ENCODE results near the gene HLA-B. TPM values are rescaled to one million over a fixed set of nuclear protein-coding genes. Genes with fewer than 3 reads are reported as not detected.

Gene HLA-B
- total RNA-seq, 4 donors from 2014 or later: 570 to 933 (median 787) TPM

GRCh38 chr6:31352310-31352682 lies 4.7 kb downstream of the HLA-B start:
- no peaks in the 10 kb centered on the region for H3K9me3 ChIP-seq
- no peak for TF ChIP-seq CTCF (IDR thresholded peaks at IDR 0.05)
- no peak for TF ChIP-seq EP300 (IDR thresholded peaks at IDR 0.05)
- no peak for TF ChIP-seq POLR2A (IDR thresholded peaks at IDR 0.05)
- H3K4me1 ChIP-seq: peaks cover 0 to 15% (median 0%) of the 10 kb centered on the region in 4 donors
- H3K36me3 ChIP-seq: peaks cover 0 to 18% (median 8%) of the 10 kb centered on the region in 3 donors
- no peaks in the 10 kb centered on the region for H3K27me3 ChIP-seq
- WGBS, 2 donors: 52 to 57% methylated on average over 8 of the region's 8 CpGs
- no peak overlapping the region for H3K27ac ChIP-seq
- no peak for DNase-seq (ENCODE audit: low spot score in 2 of 2)
- H3K4me3 ChIP-seq: no peak overlapping the region

- TF ChIP-seq EP300 (IDR thresholded peaks at IDR 0.05) (no peak), CTCF (IDR thresholded peaks at IDR 0.05) (no peak), POLR2A (IDR thresholded peaks at IDR 0.05) (no peak)
- Histone ChIP-seq H3K36me3 (peaks cover 0 to 18% (median 8%) of the 10 kb centered on the region in 3 donors), H3K27ac (no peak overlapping the region), H3K27me3 (no peaks in the 10 kb centered on the region), H3K9me3 (no peaks in the 10 kb centered on the region), H3K4me3 (no peak overlapping the region), H3K4me1 (peaks cover 0 to 15% (median 0%) of the 10 kb centered on the region in 4 donors)
- WGBS, 2 donors: 60 to 61% methylated on average over 8 of the region's 8 CpGs
- no peak for DNase-seq (ENCODE audit: low spot score in 2 of 2)
Observed at GRCh38 chr6:31351401-31352309, 5.3 kb downstream of the HLA-B start.

GRCh38 chr6:31351033-31351380 lies 6.0 kb downstream of the HLA-B start:
- WGBS, 2 donors: 50 to 85% methylated on average over 3 of the region's 3 CpGs
- no peaks in the 10 kb centered on the region for H3K27me3 ChIP-seq

GRCh38 chr6:31350196-31351032 lies 6.6 kb downstream of the HLA-B start:
- Histone ChIP-seq H3K4me1 (peaks cover 0 to 11% (median 0%) of the 10 kb centered on the region in 4 donors), H3K27ac (no peak overlapping the region), H3K27me3 (no peaks in the 10 kb centered on the region), H3K36me3 (peaks cover 0 to 18% (median 8%) of the 10 kb centered on the region in 3 donors), H3K9me3 (no peaks in the 10 kb centered on the region), H3K4me3 (no peak overlapping the region)
- DNase-seq (ENCODE audit: low spot score in 2 of 2): no peak
- WGBS, 2 donors: 57 to 59% methylated on average over 11 of the region's 11 CpGs
- TF ChIP-seq EP300 (IDR thresholded peaks at IDR 0.05) (no peak), POLR2A (IDR thresholded peaks at IDR 0.05) (no peak), CTCF (IDR thresholded peaks at IDR 0.05) (no peak)

More at GRCh38 chr6:31351033-31351380, 6.0 kb downstream of the HLA-B start:
- DNase-seq (ENCODE audit: low spot score in 2 of 2): no peak
- Histone ChIP-seq H3K9me3 (no peaks in the 10 kb centered on the region), H3K4me1 (peaks cover 0 to 15% (median 0%) of the 10 kb centered on the region in 4 donors), H3K4me3 (no peak overlapping the region), H3K27ac (no peak overlapping the region), H3K36me3 (peaks cover 0 to 18% (median 8%) of the 10 kb centered on the region in 3 donors)
- TF ChIP-seq POLR2A (IDR thresholded peaks at IDR 0.05): no peak
- no peak for TF ChIP-seq EP300 (IDR thresholded peaks at IDR 0.05)
- TF ChIP-seq CTCF (IDR thresholded peaks at IDR 0.05): no peak
